ENCODE results near the gene TMEM247. TPM values are rescaled to one million over a fixed set of nuclear protein-coding genes. Genes with fewer than 3 reads are reported as not detected.

The TMEM247 gene
- total RNA-seq, 1 donor, result not detected

DNA sequence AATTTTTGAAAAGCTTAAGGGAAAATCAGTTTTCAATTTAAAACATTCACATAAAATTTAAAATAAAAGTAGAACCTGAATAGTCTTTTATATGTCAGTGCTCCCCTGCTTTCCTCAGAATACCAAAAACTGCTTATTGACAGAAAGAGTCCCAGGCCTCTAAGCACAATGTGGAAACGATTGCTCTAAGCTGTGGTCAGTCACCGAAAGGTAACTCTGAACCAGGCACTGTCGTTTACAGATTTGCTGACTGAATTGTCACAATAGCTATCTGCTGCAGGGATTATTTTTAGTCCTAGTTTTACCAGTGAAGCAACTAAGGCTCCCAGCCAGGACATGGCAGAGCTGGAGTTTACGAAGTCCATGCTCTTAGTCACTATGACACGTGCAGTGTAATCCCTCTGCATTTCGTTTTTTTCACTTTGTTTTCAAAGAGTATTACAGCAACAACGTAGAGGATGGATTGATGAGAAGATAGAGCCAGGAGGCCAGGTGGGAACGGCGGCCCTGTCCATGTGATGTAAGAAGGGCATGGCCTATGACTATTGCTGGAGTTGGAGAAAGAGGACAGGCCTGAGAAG is 28.1 kb upstream of the TMEM247 start:
- TF ChIP-seq, protein P1, sequence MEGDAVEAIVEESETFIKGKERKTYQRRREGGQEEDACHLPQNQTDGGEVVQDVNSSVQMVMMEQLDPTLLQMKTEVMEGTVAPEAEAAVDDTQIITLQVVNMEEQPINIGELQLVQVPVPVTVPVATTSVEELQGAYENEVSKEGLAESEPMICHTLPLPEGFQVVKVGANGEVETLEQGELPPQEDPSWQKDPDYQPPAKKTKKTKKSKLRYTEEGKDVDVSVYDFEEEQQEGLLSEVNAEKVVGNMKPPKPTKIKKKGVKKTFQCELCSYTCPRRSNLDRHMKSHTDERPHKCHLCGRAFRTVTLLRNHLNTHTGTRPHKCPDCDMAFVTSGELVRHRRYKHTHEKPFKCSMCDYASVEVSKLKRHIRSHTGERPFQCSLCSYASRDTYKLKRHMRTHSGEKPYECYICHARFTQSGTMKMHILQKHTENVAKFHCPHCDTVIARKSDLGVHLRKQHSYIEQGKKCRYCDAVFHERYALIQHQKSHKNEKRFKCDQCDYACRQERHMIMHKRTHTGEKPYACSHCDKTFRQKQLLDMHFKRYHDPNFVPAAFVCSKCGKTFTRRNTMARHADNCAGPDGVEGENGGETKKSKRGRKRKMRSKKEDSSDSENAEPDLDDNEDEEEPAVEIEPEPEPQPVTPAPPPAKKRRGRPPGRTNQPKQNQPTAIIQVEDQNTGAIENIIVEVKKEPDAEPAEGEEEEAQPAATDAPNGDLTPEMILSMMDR (IDR thresholded peaks at IDR 0.05; ENCODE audit: insufficient read depth, low read length), result no peak
- no peak overlapping the region for H3K4me3 ChIP-seq (ENCODE audit: low read depth, low read length)
- peak; percentile 73 for DNase-seq (ENCODE audit: low read depth)

DNA sequence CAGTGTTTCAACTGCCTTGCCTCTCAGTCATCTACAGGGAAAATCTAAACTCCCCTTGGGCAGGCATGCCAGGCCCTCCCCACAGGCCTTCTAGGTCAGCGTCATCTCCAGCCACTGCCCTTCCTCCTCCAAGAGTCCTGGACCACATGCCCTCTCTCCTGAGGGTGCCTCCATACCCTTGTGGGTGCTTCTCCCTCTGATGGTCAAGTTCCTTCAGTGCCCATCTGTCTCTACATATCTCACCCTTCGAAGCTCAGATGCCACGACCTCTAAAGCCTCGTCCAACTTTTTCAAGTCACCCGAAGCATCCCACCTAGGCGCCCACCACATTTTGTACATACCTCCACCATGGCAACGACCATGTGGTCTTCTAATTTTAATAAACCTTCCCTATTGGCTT is 22.6 kb upstream of the TMEM247 start:
- no peak overlapping the region for H3K4me3 ChIP-seq (ENCODE audit: low read depth, low read length)
- TF ChIP-seq, protein P1 (IDR thresholded peaks at IDR 0.05; ENCODE audit: insufficient read depth, low read length), result no peak
- no peak for DNase-seq (ENCODE audit: low read depth)

DNA sequence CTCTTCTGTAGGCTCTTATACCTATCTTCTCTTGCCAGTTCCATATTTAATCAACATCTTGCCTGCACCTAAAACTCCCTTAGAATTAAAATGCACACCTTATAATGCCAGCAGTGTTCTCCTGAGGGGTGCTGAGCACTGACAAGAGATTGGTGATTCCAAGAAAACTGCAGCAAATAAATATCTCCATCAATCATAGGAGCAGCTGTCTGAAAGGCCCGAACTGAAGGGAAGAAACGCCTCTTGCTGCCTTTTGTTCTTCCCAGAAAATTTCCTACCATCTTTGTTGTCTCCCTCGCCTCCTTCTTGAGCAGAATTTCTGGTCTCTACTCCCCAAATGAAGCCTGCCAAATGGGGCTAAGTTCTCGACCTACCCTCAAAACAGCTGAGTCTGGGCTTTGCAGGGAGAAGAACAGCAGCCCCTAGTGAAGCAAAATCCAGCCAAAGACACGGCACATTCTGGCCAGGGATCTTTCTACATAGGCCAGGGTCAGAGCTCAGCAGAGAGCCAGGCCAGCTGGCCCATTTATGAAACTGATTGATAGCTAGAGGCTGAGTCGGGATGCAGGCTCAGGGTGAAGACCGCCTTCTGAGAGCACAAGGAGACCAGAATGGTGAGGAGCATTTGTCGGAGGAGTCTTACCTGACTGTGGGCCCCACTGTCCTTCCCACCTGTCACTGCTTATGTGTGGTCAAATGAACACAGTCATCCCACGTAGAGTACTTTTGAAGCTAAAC is 20.4 kb upstream of the TMEM247 start:
- DNase-seq (ENCODE audit: low read depth), result no peak
- no peak overlapping the region for H3K4me3 ChIP-seq (ENCODE audit: low read depth, low read length)
- TF ChIP-seq, protein P1 (IDR thresholded peaks at IDR 0.05; ENCODE audit: insufficient read depth, low read length), result no peak

DNA sequence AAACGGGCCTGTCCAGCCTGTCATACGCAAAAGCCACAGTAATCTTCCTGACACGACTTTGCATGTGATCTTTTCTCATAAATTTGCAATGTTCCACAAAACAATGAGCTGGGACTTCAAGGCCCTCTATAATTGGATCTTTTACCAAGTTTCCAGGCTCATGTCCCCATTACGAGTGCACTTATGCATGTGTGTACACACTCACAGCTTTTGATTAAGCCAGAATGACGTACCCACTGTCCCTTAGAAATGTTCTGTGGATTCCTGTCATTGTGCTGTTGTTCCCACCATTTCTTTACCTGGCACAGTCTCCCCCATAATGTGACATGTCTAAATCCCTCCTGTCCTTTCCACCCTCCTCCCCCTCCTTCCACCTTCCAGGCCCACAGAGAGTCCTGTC is 19.7 kb upstream of the TMEM247 start:
- TF ChIP-seq, protein P1 (IDR thresholded peaks at IDR 0.05; ENCODE audit: insufficient read depth, low read length), result no peak
- no peak for DNase-seq (ENCODE audit: low read depth)

DNA sequence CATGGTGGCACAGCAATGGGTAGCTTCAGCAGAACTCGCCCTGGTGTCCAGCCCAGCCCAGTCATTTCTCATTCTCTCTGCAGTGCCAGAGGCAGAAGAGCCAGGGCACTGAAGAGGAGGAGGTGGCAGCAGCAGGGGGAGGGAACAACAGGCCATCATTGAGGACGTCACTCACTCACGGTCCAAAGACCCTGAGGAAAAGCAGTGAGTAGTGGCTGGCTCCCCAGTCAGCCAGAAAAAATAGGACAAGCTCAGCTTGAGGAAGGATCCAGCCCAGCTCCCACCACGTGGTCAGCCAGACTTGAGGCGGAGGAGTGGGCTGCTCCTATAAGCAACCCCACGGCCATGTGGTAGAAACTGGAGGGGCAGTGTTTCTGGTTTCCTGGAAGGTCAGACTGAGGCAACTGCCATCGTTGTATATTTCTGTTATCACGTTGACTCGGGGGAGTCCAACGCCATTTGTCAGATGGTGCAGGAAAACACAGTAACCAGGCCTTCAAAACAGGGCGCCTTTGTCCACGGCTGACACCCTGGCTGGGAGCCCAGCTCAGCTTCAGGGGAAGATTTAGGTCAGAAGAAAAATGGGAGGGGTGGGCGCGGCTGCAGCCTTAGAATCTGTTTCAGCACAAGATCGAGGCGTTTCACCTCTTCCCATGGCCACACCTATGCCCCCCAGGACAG is 19.0 kb upstream of the TMEM247 start:
- DNase-seq (ENCODE audit: low read depth), result no peak
- TF ChIP-seq, protein P1 (IDR thresholded peaks at IDR 0.05; ENCODE audit: insufficient read depth, low read length), result no peak
- H3K4me3 ChIP-seq (ENCODE audit: low read depth, low read length), result no peak overlapping the region

More for the DNA sequence above, 19.7 kb upstream of the TMEM247 start:
- no peak overlapping the region for H3K4me3 ChIP-seq (ENCODE audit: low read depth, low read length)

DNA sequence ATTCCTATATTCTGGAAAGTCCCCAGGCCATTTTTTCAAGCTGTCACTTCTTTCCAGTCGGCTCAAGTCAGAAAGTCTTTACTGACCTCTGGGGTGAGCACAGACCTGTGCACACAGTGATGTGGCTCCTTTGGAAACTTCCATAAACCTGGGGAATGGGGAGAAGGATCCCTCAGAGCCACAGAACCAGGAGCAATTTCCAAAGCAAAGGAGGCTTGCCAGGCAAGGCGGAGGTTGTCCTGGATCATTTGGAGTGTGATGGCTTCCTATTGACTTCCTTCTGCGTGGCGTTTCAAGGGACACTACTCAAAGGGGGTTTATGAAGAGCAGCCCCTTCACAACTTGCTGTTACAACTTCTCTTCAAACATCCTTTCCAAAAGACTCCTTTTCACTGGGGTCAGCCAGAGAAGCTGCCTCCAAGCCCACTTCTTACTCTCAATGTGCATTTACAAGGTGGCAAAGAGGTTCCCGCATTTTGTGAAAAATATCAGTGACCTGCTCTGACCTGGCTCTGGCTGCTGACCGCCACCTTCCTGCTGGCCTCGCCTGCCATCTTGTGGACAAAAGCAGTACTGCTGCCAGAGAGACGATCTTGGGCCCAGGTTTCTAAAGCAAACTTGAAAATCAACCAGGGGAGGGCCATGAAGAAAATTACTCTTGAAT is 18.2 kb upstream of the TMEM247 start:
- TF ChIP-seq, protein P1 (IDR thresholded peaks at IDR 0.05; ENCODE audit: insufficient read depth, low read length), result peak; percentile 100
- H3K4me3 ChIP-seq (ENCODE audit: low read depth, low read length), result no peak overlapping the region
- peak; percentile 75 for DNase-seq (ENCODE audit: low read depth)

All from fibroblast of the aortic adventitia (primary cell).